IMR-90 (cell line): Measurements from ENCODE around the gene ZBP1. TPM values are rescaled to one million over a fixed set of nuclear protein-coding genes. Genes with fewer than 3 reads are reported as not detected.

Experiments
- ATAC-seq: fragments of 200-7000 bp; cut with Tn5 transposase; 2 replicates; pipeline ENCODE4 v1.9.1; 2020; ENCODE audit warnings: low read depth, mild to moderate bottlenecking, moderate library complexity
- BruUV-seq: library from RNA; stranded (reverse); fragments of 400-500 nt; replicated peaks from 2 replicates; lab custom pipeline; 2021; lab: Mats Ljungman, UMichigan
- CTCF ChIA-PET: fragments of 300-600 bp; formaldehyde crosslinking; extraction: SDS; loops from one replicate; lab custom pipeline; 2021; ENCODE audit warnings: antibody characterized with exemption; lab: Yijun Ruan, JAX
- POLR2A ChIA-PET: fragments of 300-600 bp; sonication (Branson Sonifier 250); formaldehyde crosslinking; loops from one replicate; lab custom pipeline; 2022; ENCODE audit warnings: antibody characterized with exemption; ENCODE audit not compliant: unreplicated experiment; lab: Charles Lee
- DNase-seq: peaks from one replicate; pipeline ENCODE4 v3.0.0; 2013
- H2AFZ ChIP-seq: replicated peaks from 2 replicates; pipeline ENCODE3; 2013; ENCODE audit warnings: low read length, mild to moderate bottlenecking; ENCODE audit not compliant: poor library complexity
- H2AK5ac ChIP-seq: 2 replicates; pipeline ENCODE4 v1.6.1; 2013; ENCODE audit warnings: low read depth, low read length, inconsistent platforms
- H2AK9ac ChIP-seq: replicated peaks from 2 replicates; pipeline ENCODE3; 2013; ENCODE audit warnings: mild to moderate bottlenecking, low read depth, low read length, moderate library complexity; ENCODE audit not compliant: poor library complexity
- H2BK120ac ChIP-seq: 2 replicates; pipeline ENCODE4 v1.6.1; 2013; ENCODE audit warnings: low read depth, low read length, inconsistent platforms
- H2BK15ac ChIP-seq: 3 replicates; pipeline ENCODE4 v1.6.1; 2013; ENCODE audit warnings: low read depth, low read length, inconsistent platforms
- H2BK20ac ChIP-seq: 2 replicates; pipeline ENCODE4 v1.6.1; 2013; ENCODE audit warnings: low read depth, mild to moderate bottlenecking, inconsistent platforms, low read length, moderate library complexity
- H2BK5ac ChIP-seq: 2 replicates; pipeline ENCODE4 v1.6.1; 2013; ENCODE audit warnings: mild to moderate bottlenecking, low read depth, low read length, inconsistent platforms; ENCODE audit not compliant: poor library complexity, severe bottlenecking
- H3K14ac ChIP-seq: replicated peaks from 2 replicates; pipeline ENCODE4 v1.6.1; 2013; ENCODE audit warnings: low read depth, low read length, inconsistent platforms
- H3K18ac ChIP-seq: 2 replicates; pipeline ENCODE4 v1.6.1; 2013; ENCODE audit warnings: low read depth, low read length, control low read depth
- H3K23ac ChIP-seq: 2 replicates; pipeline ENCODE4 v1.6.1; 2013; ENCODE audit warnings: low read depth, low read length, inconsistent platforms
- H3K27ac ChIP-seq: 2 replicates; pipeline ENCODE4 v1.5.1; 2013; ENCODE audit warnings: mild to moderate bottlenecking, control low read depth, low read length; ENCODE audit not compliant: insufficient read depth
- H3K27me3 ChIP-seq: 2 replicates; pipeline ENCODE4 v1.6.1; 2013; ENCODE audit warnings: low read length; ENCODE audit not compliant: control insufficient read depth, insufficient read depth
- H3K36me3 ChIP-seq: 2 replicates; pipeline ENCODE4 v1.6.1; 2013; ENCODE audit warnings: low read length, mixed read lengths; ENCODE audit not compliant: control insufficient read depth, insufficient read depth
- H3K4ac ChIP-seq: 2 replicates; pipeline ENCODE4 v1.6.1; 2013; ENCODE audit warnings: low read depth, low read length, inconsistent platforms
- H3K4me1 ChIP-seq: 2 replicates; pipeline ENCODE4 v1.6.1; 2013; ENCODE audit warnings: low read length, mixed read lengths; ENCODE audit not compliant: control insufficient read depth, insufficient read depth
- H3K4me2 ChIP-seq: 2 replicates; pipeline ENCODE4 v1.6.1; 2013; ENCODE audit warnings: low read depth, mild to moderate bottlenecking, control low read depth, low read length, moderate library complexity
- H3K4me3 ChIP-seq: 2 replicates; pipeline ENCODE4 v1.5.1; 2013; ENCODE audit warnings: low read depth, mild to moderate bottlenecking, control low read depth, low read length, moderate library complexity; ENCODE audit not compliant: insufficient read depth
- H3K56ac ChIP-seq: 2 replicates; pipeline ENCODE4 v1.6.1; 2013; ENCODE audit warnings: low read length, inconsistent platforms; ENCODE audit not compliant: insufficient read depth; ENCODE audit errors: extremely low read depth
- H3K79me1 ChIP-seq, 2 experiments: 2 replicates each; pipeline ENCODE4 v1.6.1; 2013; ENCODE audit warnings: low read length in 2 of 2, inconsistent platforms in 1 of 2, low read depth in 1 of 2
- H3K9ac ChIP-seq: 2 replicates; pipeline ENCODE4 v1.6.1; 2013; ENCODE audit warnings: low read depth, low read length, control low read depth
- H3K9me1 ChIP-seq: 2 replicates; pipeline ENCODE4 v1.6.1; 2013; ENCODE audit warnings: low read length, inconsistent platforms; ENCODE audit not compliant: insufficient read depth
- H3K9me3 ChIP-seq: 2 replicates; pipeline ENCODE4 v1.6.1; 2013; ENCODE audit warnings: low read length; ENCODE audit not compliant: control insufficient read depth, insufficient read depth
- H4K20me1 ChIP-seq: 2 replicates; pipeline ENCODE4 v1.6.1; 2013; ENCODE audit warnings: low read length, inconsistent platforms; ENCODE audit not compliant: insufficient read depth
- H4K5ac ChIP-seq: 2 replicates; pipeline ENCODE4 v1.6.1; 2013; ENCODE audit warnings: mild to moderate bottlenecking, low read depth, low read length, control low read depth
- H4K8ac ChIP-seq, 2 experiments: 2 replicates each; pipeline ENCODE4 v1.6.1; 2013; ENCODE audit warnings: low read depth in 2 of 2, low read length in 2 of 2, control low read depth in 1 of 2, inconsistent platforms in 1 of 2
- H4K91ac ChIP-seq: 2 replicates; pipeline ENCODE4 v1.6.1; 2013; ENCODE audit warnings: low read depth, low read length, inconsistent platforms; ENCODE audit not compliant: insufficient read depth
- POLR2A ChIP-seq: IDR thresholded peaks from 2 replicates; pipeline ENCODE4 v1.6.1; 2012; ENCODE audit warnings: mild to moderate bottlenecking, low read depth, low read length
- RAD21 ChIP-seq: IDR thresholded peaks from 2 replicates; pipeline ENCODE4 v1.6.1; 2012; ENCODE audit warnings: low read length, improper control_type of control experiment
- SMC3 ChIP-seq: fragments of 150-350 bp; IDR thresholded peaks from 2 replicates; pipeline ENCODE4 v1.6.1; 2016; ENCODE audit warnings: low read depth, mild to moderate bottlenecking, antibody characterized with exemption, low read length, moderate library complexity
- WGBS, 2 experiments: methylation state at CpG; one replicate each; pipeline versions ENCODE4 v1.1.5 to v1.1.7; 2013; ENCODE audit warnings: missing lambda C conversion rate in 2 of 2; ENCODE audit not compliant: insufficient read length in 1 of 2; ENCODE audit errors: extremely low coverage in 2 of 2; 5-methylcytosine and 5-hydroxymethylcytosine counted together
- dilution Hi-C: fragments of 300-500 bp; cut with HindIII; formaldehyde crosslinking; loops from one replicate; pipeline ENCODE4 v1.14.3; 2018; ENCODE audit warnings: low sequenced_read_pairs; ENCODE audit not compliant: unreplicated experiment
- in situ Hi-C: fragments of 300-500 bp; cut with MboI; formaldehyde crosslinking; loops from 3 replicates; pipeline ENCODE4 v1.14.3; 2019; ENCODE audit warnings: low sequenced_read_pairs, inconsistent platforms, mixed read lengths
- intact Hi-C: fragments of 100-400 bp; cut with micrococcal nuclease; formaldehyde crosslinking; loops from 2 replicates; pipeline ENCODE4 v1.10.0; 2022
- polyA plus RNA-seq, 3 experiments: library from polyadenylated mRNA; depleted of rRNA; stranded (reverse); fragments of >200 nt; gene quantifications; 2 replicates each; pipeline ENCODE4 v1.2.3, GENCODE V29; 2012; ENCODE audit warnings: low replicate concordance in 1 of 3
- total RNA-seq: library from RNA; depleted of rRNA; stranded (reverse); fragments of >200 nt; gene quantifications from 2 replicates; pipeline ENCODE4 v1.2.3, GENCODE V29; 2012
- TF ChIP-seq, protein P1 (sequence below): conservative IDR thresholded peaks from 2 replicates; pipeline ENCODE4 v1.5.1; 2012; ENCODE audit warnings: mild to moderate bottlenecking, low read depth, low read length, improper control_type of control experiment

ZBP1 gene
- total and polyA plus RNA-seq, 2 of the 4 experiments (the other 2 are of a cell fraction), result not detected

- H4K20me1 ChIP-seq, result peaks cover 3% of the 10 kb centered on the region; the same call in 1 of the 2 replicates
- no TSS peak for BruUV-seq
- H3K9me1 ChIP-seq, result no peaks in the 10 kb centered on the region
- H3K9me3 ChIP-seq, result no peaks in the 10 kb centered on the region
- intact Hi-C loops, result loop anchor here (1.0 to 10.0 kb wide), 4 partner anchors 54 to 525 kb away; no protein-coding TSS in a partner anchor
- no peak overlapping the region for H3K4me2 ChIP-seq
- 30% methylated on average over 2 of the region's 12 CpGs; no CpG with 5 or more reads in 1 of the 2 experiments for WGBS, 2 experiments
- CTCF ChIA-PET, result interaction anchor here (0.6 to 2.0 kb wide), 7 partner anchors 92 to 464 kb away, joined by 3 to 9 read pairs (median 4); no protein-coding TSS in a partner anchor
- no peak overlapping the region for H3K27ac ChIP-seq
- H3K27me3 ChIP-seq, result no peaks in the 10 kb centered on the region
- peak; percentile 91 for TF ChIP-seq RAD21
- peak; percentile 77 for TF ChIP-seq SMC3
- TF ChIP-seq POLR2A, result no peak
- TF ChIP-seq, protein P1, sequence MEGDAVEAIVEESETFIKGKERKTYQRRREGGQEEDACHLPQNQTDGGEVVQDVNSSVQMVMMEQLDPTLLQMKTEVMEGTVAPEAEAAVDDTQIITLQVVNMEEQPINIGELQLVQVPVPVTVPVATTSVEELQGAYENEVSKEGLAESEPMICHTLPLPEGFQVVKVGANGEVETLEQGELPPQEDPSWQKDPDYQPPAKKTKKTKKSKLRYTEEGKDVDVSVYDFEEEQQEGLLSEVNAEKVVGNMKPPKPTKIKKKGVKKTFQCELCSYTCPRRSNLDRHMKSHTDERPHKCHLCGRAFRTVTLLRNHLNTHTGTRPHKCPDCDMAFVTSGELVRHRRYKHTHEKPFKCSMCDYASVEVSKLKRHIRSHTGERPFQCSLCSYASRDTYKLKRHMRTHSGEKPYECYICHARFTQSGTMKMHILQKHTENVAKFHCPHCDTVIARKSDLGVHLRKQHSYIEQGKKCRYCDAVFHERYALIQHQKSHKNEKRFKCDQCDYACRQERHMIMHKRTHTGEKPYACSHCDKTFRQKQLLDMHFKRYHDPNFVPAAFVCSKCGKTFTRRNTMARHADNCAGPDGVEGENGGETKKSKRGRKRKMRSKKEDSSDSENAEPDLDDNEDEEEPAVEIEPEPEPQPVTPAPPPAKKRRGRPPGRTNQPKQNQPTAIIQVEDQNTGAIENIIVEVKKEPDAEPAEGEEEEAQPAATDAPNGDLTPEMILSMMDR, result peak; percentile 84
- H3K18ac ChIP-seq, result no peak overlapping the region
- H3K36me3 ChIP-seq, result peaks cover 28% of the 10 kb centered on the region
- H3K4me3 ChIP-seq, result no peak overlapping the region
- no peaks in the 10 kb centered on the region for H3K79me1 ChIP-seq
- H2AFZ ChIP-seq, result peak overlapping the region; percentile 1
- in situ Hi-C loops, result loop anchor here (10.0 kb wide), 1 partner anchor 430 kb away; no protein-coding TSS in a partner anchor
- no peak overlapping the region for H2BK15ac ChIP-seq
- no peaks in the 10 kb centered on the region for H3K4me1 ChIP-seq
- no peak overlapping the region for H3K23ac ChIP-seq
- peak overlapping the region; percentile 25 for H2AK9ac ChIP-seq
- H4K91ac ChIP-seq, result no peak overlapping the region
- no peak overlapping the region for H4K5ac ChIP-seq
- H4K8ac ChIP-seq, result no peak overlapping the region
- H3K14ac ChIP-seq, result no peak overlapping the region
- no peak overlapping the region for H3K9ac ChIP-seq
- H2AK5ac ChIP-seq, result no peak overlapping the region
- POLR2A ChIA-PET, result no interaction called here
- ATAC-seq (peak; percentile 96), DNase-seq (peak; percentile 55)
- no peak overlapping the region for H2BK20ac ChIP-seq
- no peak overlapping the region for H2BK120ac ChIP-seq
- H3K56ac ChIP-seq, result no peak overlapping the region
- dilution Hi-C loops, result no loop called here
- H3K4ac ChIP-seq, result no peak overlapping the region
- no peak overlapping the region for H2BK5ac ChIP-seq
These were observed 34.3 kb upstream of the ZBP1 start for GRCh38 chr20:57654363-57654997.
